ENCODE data around the gene NTM. TPM values are rescaled to one million over a fixed set of nuclear protein-coding genes. Genes with fewer than 3 reads are reported as not detected.

The NTM gene
- total and polyA plus RNA-seq, 2 donors (not counting 1 experiment from before 2014, with no cell fraction given): 12.3 to 28.6 TPM

- Histone ChIP-seq H3K27ac (ENCODE audit: insufficient read depth, low read length) (no peak overlapping the region), H3K4me3 (replicated peaks in 1 of 4; ENCODE audit: control extremely low read depth in 1 of 4, insufficient read depth in 1 of 4, low read depth in 3 of 4, low read length in 4 of 4) (no peak overlapping the region), H4K20me1 (ENCODE audit: control insufficient read depth, extremely low read depth, insufficient read depth, low read length) (peaks cover 1% of the 10 kb centered on the region), H3K4me2 (ENCODE audit: extremely low read depth, insufficient read depth, low read length) (no peak overlapping the region), H2AFZ (ENCODE audit: low read length) (no peak overlapping the region), H3K27me3 (ENCODE audit: control insufficient read depth, insufficient read depth, low read length) (peaks cover 5% of the 10 kb centered on the region), H3K4me1 (ENCODE audit: control insufficient read depth, extremely low read depth, insufficient read depth, low read length) (no peaks in the 10 kb centered on the region), H3K9me3 (ENCODE audit: control insufficient read depth, insufficient read depth, low read depth, low read length) (no peaks in the 10 kb centered on the region), H3K79me2 (ENCODE audit: control insufficient read depth, insufficient read depth, low read length) (no peaks in the 10 kb centered on the region), H3K9ac (ENCODE audit: insufficient read depth, low read length) (no peak overlapping the region), H3K36me3 (ENCODE audit: control insufficient read depth, insufficient read depth, low read length) (no peaks in the 10 kb centered on the region)
- DNase-seq (ENCODE audit: low read depth in 2 of 2): no peak
- no peak for TF ChIP-seq EZH2 (IDR thresholded peaks at IDR 0.05; ENCODE audit: low read length, missing control alignments)
- TF ChIP-seq CTCF (conservative IDR thresholded peaks at IDR 0.05 in 1 of 2, IDR thresholded peaks at IDR 0.05 in 1 of 2; ENCODE audit: low read depth in 1 of 2, low read length in 2 of 2): no peak
These were observed 3.3 kb downstream of the NTM start for GRCh38 chr11:131373756-131374155.

GRCh38 chr11:131375421-131375820 is 5.0 kb downstream of the NTM start:
- DNase-seq (ENCODE audit: low read depth in 2 of 2): no peak
- Histone ChIP-seq H3K4me1 (ENCODE audit: control insufficient read depth, extremely low read depth, insufficient read depth, low read length) (no peaks in the 10 kb centered on the region), H3K27me3 (ENCODE audit: control insufficient read depth, insufficient read depth, low read length) (peaks cover 5% of the 10 kb centered on the region), H3K4me3 (replicated peaks in 1 of 4; ENCODE audit: control extremely low read depth in 1 of 4, insufficient read depth in 1 of 4, low read depth in 3 of 4, low read length in 4 of 4) (no peak overlapping the region), H3K36me3 (ENCODE audit: control insufficient read depth, insufficient read depth, low read length) (no peaks in the 10 kb centered on the region), H3K79me2 (ENCODE audit: control insufficient read depth, insufficient read depth, low read length) (no peaks in the 10 kb centered on the region), H2AFZ (ENCODE audit: low read length) (no peak overlapping the region), H3K27ac (ENCODE audit: insufficient read depth, low read length) (no peak overlapping the region), H4K20me1 (ENCODE audit: control insufficient read depth, extremely low read depth, insufficient read depth, low read length) (peaks cover 1% of the 10 kb centered on the region), H3K9me3 (ENCODE audit: control insufficient read depth, insufficient read depth, low read depth, low read length) (no peaks in the 10 kb centered on the region), H3K4me2 (ENCODE audit: extremely low read depth, insufficient read depth, low read length) (no peak overlapping the region), H3K9ac (ENCODE audit: insufficient read depth, low read length) (no peak overlapping the region)
- TF ChIP-seq CTCF (conservative IDR thresholded peaks at IDR 0.05 in 1 of 2, IDR thresholded peaks at IDR 0.05 in 1 of 2; ENCODE audit: low read depth in 1 of 2, low read length in 2 of 2) (no peak), EZH2 (IDR thresholded peaks at IDR 0.05; ENCODE audit: low read length, missing control alignments) (no peak)

- no peaks in the 10 kb centered on the region for H3K9me3 ChIP-seq (ENCODE audit: control insufficient read depth, insufficient read depth, low read depth, low read length)
- DNase-seq (ENCODE audit: low read depth in 2 of 2): no peak
- TF ChIP-seq CTCF (conservative IDR thresholded peaks at IDR 0.05 in 1 of 2, IDR thresholded peaks at IDR 0.05 in 1 of 2; ENCODE audit: low read depth in 1 of 2, low read length in 2 of 2) (no peak), EZH2 (IDR thresholded peaks at IDR 0.05; ENCODE audit: low read length, missing control alignments) (no peak)
- H3K27ac ChIP-seq (ENCODE audit: insufficient read depth, low read length): no peak overlapping the region
- H3K36me3 ChIP-seq (ENCODE audit: control insufficient read depth, insufficient read depth, low read length): no peaks in the 10 kb centered on the region
- H3K4me3 ChIP-seq (replicated peaks in 1 of 4; ENCODE audit: control extremely low read depth in 1 of 4, insufficient read depth in 1 of 4, low read depth in 3 of 4, low read length in 4 of 4): no peak overlapping the region
- H3K4me2 ChIP-seq (ENCODE audit: extremely low read depth, insufficient read depth, low read length): no peak overlapping the region
- no peaks in the 10 kb centered on the region for H3K4me1 ChIP-seq (ENCODE audit: control insufficient read depth, extremely low read depth, insufficient read depth, low read length)
- H4K20me1 ChIP-seq (ENCODE audit: control insufficient read depth, extremely low read depth, insufficient read depth, low read length): peaks cover 1% of the 10 kb centered on the region
- peaks cover 3% of the 10 kb centered on the region for H3K27me3 ChIP-seq (ENCODE audit: control insufficient read depth, insufficient read depth, low read length)
- no peak overlapping the region for H3K9ac ChIP-seq (ENCODE audit: insufficient read depth, low read length)
- no peak overlapping the region for H2AFZ ChIP-seq (ENCODE audit: low read length)
- H3K79me2 ChIP-seq (ENCODE audit: control insufficient read depth, insufficient read depth, low read length): no peaks in the 10 kb centered on the region
These were observed 5.5 kb downstream of the NTM start for GRCh38 chr11:131375915-131376314.
